Measurements from ENCODE around the gene LINGO1.

DNA sequence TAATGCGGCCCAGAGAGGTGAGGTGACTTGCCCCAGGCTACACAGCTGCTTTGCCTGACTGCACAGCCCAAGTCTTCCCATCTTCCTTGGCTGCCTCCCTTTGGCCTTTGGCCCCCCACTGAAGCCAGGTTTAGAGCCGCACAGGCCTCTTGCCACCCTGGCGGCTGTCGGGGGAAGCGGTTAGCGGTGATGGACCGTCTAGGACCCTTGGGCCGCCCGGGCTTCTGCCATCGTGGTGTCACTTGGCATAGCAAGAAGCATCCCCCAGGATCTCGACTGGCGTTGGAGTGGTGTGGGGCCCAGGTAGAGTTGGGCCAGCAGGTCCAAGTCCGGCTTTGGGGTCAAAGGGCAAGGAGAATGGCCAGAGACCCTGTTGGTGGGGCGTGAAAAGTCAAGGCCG, 61.0 kb downstream of the LINGO1 start:
- TF ChIP-seq FOSB (CRISPR knock-in tag; IDR thresholded peaks at IDR 0.05) (no peak), JUN (IDR thresholded peaks at IDR 0.05) (no peak), NR3C1 (IDR thresholded peaks at IDR 0.05) (no peak)
- TF ChIP-seq, protein P1, sequence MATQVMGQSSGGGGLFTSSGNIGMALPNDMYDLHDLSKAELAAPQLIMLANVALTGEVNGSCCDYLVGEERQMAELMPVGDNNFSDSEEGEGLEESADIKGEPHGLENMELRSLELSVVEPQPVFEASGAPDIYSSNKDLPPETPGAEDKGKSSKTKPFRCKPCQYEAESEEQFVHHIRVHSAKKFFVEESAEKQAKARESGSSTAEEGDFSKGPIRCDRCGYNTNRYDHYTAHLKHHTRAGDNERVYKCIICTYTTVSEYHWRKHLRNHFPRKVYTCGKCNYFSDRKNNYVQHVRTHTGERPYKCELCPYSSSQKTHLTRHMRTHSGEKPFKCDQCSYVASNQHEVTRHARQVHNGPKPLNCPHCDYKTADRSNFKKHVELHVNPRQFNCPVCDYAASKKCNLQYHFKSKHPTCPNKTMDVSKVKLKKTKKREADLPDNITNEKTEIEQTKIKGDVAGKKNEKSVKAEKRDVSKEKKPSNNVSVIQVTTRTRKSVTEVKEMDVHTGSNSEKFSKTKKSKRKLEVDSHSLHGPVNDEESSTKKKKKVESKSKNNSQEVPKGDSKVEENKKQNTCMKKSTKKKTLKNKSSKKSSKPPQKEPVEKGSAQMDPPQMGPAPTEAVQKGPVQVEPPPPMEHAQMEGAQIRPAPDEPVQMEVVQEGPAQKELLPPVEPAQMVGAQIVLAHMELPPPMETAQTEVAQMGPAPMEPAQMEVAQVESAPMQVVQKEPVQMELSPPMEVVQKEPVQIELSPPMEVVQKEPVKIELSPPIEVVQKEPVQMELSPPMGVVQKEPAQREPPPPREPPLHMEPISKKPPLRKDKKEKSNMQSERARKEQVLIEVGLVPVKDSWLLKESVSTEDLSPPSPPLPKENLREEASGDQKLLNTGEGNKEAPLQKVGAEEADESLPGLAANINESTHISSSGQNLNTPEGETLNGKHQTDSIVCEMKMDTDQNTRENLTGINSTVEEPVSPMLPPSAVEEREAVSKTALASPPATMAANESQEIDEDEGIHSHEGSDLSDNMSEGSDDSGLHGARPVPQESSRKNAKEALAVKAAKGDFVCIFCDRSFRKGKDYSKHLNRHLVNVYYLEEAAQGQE (IDR thresholded peaks at IDR 0.05), result no peak
